Activated CD8-positive, alpha-beta memory T cell treated with anti-CD3 and anti-CD28 coated beads for 24 hours (primary cell): ENCODE data around the gene GH1.
A peak's percentile ranks its signal among the peaks of the same experiment; 100 is the strongest.
"Not testable (repeated sequence)": the region's sequence is repeated elsewhere in the genome, so short reads cannot be mapped to it uniquely, and the experiment has no call there.

ENCODE experiments used
- DNase-seq: peaks from one replicate; pipeline ENCODE4 v3.0.0-alpha.2; 2020

GH1 gene

GRCh38 chr17:63925615-63926014 is 7.0 kb upstream of the GH1 start:
- DNase-seq, result no peak

DNA sequence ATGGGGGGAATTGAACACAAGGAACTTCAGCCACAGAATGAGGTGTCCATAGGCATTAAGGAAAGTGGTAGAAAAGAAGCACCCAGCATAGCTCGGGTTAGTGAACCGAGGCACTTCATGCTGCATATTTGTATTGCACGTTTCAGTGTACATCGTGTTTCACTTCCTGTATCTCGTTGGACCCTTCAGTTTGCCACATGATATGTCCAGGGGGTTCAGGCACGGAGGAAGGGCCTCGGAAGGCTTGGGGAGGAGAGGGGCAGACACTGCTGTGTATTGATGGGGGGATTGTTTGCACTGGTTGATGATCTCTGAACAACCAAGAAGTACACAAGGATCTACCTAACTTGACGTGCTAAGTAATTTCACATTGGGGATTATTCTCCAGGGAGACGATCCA is 3.8 kb upstream of the GH1 start:
- not testable (repeated sequence) for DNase-seq

- not testable (repeated sequence) for DNase-seq
Observed at GRCh38 chr17:63920779-63921178, 2.1 kb upstream of the GH1 start.

DNA sequence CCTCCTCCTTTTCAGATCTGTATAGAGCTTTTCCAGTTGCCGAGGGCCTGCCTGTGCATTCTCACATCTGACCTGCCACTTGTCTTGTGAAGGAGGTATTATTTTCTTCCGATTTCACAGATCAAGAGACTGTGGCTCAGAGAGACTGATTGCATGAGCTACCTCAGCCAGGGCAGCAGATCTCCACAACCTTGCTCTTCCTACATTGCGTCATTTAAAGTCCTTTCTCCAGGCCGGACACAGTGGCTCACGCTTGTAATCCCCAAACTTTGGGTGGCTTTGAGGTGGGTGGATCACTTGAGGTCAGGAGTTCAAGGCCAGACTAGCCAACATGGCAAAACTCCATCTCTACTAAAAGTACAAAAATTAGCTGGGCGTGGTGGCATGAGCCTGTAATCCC is 1.4 kb upstream of the GH1 start:
- not testable (repeated sequence) for DNase-seq

GRCh38 chr17:63919311-63919723 is 678 bp upstream of the GH1 start:
- DNase-seq, result peak; percentile 86

GRCh38 chr17:63918305-63918704 is 334 bp downstream of the GH1 start:
- DNase-seq, result no peak

- no peak for DNase-seq
Observed at GRCh38 chr17:63917646-63918045, 993 bp downstream of the GH1 start.

DNA sequence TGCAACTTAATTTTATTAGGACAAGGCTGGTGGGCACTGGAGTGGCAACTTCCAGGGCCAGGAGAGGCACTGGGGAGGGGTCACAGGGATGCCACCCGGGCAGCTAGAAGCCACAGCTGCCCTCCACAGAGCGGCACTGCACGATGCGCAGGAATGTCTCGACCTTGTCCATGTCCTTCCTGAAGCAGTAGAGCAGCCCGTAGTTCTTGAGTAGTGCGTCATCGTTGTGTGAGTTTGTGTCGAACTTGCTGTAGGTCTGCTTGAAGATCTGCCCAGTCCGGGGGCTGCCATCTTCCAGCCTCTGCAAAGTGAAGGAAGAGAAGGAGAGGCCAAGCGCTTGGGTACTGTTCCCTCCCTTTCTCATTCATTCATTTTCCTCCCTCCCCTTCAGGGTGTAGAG is 1.4 kb downstream of the GH1 start:
- DNase-seq, result not testable (repeated sequence)

DNA sequence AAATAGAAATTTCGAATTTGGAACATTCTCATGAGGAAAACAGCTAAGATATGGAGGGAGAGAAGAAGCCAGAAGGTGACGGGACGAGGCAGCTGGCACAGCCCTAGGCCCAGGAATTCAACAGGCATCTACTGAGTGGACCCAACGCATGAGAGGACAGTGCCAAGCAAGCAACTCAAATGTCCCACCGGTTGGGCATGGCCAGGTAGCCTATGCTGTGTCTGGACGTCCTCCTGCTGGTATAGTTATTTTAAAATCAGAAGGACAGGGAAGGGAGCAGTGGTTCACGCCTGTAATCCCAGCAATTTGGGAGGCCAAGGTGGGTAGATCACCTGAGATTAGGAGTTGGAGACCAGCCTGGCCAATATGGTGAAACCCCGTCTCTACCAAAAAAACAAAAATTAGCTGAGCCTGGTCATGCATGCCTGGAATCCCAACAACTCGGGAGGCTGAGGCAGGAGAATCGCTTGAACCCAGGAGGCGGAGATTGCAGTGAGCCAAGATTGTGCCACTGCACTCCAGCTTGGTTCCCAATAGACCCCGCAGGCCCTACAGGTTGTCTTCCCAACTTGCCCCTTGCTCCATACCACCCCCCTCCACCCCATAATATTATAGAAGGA is 2.0 kb downstream of the GH1 start:
- DNase-seq, result no peak

DNA sequence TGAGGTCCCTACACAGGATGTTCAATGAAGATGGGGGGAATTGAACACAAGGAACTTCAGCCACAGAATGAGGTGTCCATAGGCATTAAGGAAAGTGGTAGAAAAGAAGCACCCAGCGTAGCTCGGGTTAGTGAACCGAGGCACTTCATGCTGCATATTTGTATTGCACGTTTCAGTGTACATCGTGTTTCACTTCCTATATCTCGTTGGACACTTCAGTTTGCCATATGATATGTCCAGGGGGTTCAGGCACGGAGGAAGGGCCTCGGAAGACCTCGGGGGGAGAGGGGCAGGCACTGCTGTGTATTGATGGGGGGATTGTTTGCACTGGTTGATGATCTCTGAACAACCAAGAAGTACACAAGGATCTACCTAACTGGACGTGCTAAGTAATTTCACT is 2.9 kb downstream of the GH1 start:
- not testable (repeated sequence) for DNase-seq

- no peak for DNase-seq
Observed at GRCh38 chr17:63914471-63914870, 4.2 kb downstream of the GH1 start.

GRCh38 chr17:63911657-63912100 is 7.0 kb downstream of the GH1 start:
- DNase-seq, result peak; percentile 88

GRCh38 chr17:63911041-63911635 is 7.5 kb downstream of the GH1 start, which contains the start of gene CSHL1:
Gene CSHL1 (minus strand): TSS chr17:63911258. CDS start chr17:63911196, 62 bp downstream.
- DNase-seq, result no peak

DNA sequence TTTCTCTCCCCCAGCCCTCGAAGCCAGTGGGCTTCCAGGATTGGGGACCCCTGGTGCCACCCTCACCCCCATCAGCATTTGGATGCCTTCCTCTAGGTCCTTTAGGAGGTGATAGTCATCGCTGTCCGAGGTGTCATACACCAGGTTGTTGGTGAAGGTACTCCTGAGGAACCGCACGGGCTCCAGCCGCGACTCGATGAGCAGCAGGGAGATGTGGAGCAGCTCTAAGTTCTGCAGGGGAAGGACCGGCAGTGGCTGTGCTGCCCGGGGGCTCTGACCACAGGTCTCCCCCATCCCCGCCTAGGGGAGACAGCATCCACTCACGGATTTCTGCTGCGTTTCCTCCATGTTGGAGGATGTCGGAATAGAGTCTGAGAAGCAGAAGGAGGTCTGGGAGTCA is 8.5 kb downstream of the GH1 start:
- no peak for DNase-seq

DNA sequence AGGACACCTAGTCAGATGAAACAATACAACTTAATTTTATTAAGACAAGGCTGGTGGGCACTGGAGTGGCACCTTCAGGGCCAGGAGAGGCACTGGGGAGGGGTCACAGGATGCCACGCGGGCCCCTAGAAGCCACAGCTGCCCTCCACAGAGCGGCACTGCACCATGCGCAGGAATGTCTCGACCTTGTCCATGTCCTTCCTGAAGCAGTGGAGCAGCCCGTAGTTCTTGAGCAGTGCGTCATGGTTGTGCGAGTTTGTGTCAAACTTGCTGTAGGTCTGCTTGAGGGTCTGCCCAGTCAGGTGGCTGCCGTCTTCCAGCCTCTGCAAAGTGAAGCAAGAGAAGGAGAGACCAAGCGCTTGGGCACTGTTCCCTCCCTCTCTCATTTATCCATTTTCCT is 9.1 kb downstream of the GH1 start:
- DNase-seq, result not testable (repeated sequence)

- DNase-seq, result not testable (repeated sequence)
Observed at GRCh38 chr17:63907161-63907778, 11.4 kb downstream of the GH1 start.

- DNase-seq, result not testable (repeated sequence)
Observed at GRCh38 chr17:63904796-63905195, 13.8 kb downstream of the GH1 start.

DNA sequence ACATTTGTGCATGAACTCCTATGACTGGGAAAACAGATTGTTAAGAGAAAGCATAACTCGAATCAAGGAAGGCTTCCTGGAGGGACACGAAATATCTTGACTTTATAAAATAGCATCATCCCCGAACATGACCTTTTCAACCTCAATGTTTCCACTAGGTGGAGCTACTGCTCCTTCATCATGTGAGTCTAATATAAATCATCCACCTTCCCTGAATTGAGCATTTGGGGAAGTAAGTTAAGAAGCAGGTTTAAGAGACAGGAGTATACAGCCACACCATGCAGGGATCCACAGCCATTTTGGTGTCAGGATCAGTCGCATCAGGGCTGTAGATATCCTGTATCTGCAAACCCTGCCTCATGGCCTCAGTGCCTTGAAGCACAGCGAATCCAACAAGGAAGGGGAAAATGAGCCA is 14.8 kb downstream of the GH1 start:
- not testable (repeated sequence) for DNase-seq

GRCh38 chr17:63901971-63902370 is 16.7 kb downstream of the GH1 start:
- DNase-seq, result not testable (repeated sequence)

GRCh38 chr17:63898899-63899798 is 19.5 kb downstream of the GH1 start:
- DNase-seq, result not testable (repeated sequence)

- not testable (repeated sequence) for DNase-seq
Observed at GRCh38 chr17:63896524-63897354, 21.9 kb downstream of the GH1 start, which contains the start of gene CSH1. Gene CSH1 (minus strand): TSS chr17:63896574. CDS start chr17:63896511, 63 bp downstream.

- peak; percentile 38 for DNase-seq
Observed at GRCh38 chr17:63894821-63895220, 23.8 kb downstream of the GH1 start.
